IPS DF 19.7 (cell line): Measurements from ENCODE around the gene FEZF2.

Experiments
- DNase-seq: peaks from one replicate; pipeline ENCODE4 v3.0.0-alpha.2; 2013; ENCODE audit warnings: low read depth, low spot score

The FEZF2 gene

DNA sequence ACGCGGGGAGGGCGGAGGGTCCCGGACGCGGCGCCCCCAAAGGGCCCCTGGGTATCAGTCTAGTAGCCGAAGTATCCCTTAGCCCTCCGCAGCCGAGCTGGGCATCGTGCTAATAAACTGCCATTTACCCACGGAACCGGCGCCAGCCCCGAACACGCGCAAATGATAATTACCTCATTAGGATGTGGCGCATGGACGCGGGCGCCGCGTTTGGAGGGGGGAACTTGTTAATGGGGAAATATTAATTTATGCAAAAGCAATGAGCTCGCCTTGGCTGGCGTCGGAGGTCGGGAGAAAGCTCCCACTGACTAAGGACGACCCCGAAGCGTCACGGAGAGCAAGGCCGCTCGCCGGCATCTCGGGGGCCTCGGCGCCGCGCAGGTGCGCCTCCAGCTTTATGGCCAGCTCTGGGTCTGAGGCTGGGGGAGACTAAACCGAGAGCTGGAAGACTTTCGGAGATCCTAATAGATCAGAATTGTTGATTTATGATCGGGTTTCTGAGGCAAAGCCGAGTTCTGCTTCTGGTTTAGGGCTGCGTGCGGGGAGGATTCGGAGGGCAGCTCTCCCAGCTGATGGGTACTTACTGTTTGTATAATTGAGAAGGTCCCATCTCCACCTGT, 474 bp upstream of the FEZF2 start:
- no peak for DNase-seq

DNA sequence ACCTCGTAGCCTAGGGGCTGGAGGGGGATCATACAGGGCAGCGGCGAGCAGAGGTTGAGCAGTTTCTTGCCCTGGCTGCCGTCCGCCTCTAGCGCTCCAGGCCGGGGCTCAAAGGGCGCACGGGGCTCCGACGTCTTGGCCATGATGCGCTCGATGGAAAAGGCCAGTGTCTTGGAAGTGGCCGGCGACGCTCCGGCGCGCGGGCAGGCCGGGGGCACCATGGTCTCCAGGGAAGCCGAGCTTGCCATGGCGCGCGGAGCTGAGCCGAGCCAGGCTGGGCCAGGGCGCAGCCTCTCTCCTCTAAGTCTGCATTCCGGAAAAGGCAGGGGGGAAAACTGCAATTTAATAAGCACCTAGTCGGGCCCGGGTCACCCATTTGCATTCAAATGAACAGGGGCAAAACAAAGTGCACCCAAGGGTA, 719 bp downstream of the FEZF2 start:
- DNase-seq, result no peak

DNA sequence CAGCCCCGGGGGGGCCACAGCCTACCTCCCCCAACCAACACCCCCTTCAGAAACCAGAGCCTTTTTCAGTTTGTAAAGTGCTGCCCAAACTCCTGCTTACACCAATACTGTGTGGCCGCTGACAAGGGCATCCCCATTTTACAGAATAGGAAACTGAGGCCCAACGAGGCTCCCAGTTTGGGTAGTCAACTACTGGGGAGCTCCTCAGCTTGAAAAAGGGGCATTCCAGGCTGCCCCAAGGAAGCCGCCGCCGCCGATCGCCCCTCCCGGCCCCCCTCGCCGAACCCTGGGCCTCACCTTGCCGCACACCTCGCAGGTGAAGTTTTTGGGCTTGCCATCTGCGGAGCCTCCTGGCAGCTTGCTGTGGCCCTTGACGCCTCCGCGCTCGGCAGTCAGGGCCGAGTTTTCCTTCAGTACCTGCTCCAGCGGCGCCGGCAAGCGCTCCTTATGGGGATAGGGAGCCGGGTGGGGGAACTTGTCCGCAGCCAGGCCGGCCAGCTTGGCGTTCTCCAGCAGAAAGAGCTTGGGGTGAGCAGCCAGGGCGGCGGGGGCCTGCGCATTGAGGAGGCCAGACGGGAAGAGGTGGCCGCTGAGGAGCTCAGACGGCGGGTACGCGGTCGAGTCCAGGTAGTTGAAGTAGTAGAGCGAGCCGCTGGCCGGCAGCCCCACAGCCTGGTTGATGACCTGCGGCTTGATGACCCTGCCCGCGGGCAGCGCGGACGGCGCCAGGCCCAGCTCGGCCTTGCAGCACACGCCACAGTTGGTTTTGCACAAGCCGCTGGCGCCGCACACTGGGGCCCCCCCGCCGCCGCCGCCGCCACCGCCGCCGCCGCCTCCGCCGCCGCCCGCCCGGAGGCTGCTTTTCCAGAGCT, 1.4 kb downstream of the FEZF2 start:
- DNase-seq, result no peak

DNA sequence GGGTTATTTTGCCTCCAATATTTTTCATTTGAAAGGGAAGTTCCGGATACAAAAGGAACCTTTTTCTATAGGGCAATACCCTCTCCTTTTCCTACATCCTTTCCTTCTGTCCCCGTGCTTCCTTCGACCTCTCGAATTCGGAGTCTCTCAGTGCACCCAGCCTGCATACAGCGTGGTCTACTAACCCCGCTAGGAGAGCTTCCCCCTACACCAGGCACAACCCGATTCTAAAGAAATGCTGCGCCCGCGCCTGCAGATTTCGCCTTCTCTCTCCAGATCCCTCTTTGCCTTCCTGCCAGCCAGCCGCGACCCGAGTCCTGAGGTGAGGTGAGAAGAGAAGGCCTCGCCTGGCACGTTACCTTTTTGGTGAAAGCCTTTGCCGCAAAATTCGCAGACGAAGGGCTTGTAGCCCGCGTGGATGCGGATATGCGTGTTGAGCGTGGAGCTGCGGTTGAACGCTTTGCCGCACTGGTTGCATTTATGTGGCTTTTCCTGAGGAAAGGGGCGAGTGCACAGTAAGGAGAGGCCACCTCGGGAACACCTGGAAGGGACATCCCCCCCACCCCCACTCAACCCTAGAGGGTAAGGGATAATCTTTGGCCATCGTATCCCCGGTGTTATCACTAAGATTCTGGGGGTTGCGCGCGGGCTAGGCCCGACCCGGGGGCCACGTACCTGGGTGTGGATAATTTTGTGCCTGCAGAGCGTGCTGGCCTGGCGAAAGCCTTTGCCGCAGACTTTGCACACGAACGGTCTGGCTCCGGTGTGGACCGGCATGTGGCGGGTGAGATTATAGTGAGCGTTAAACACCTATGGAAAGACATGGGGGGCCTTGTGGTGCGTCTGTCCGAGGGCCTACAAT, 2.3 kb downstream of the FEZF2 start:
- no peak for DNase-seq

DNA sequence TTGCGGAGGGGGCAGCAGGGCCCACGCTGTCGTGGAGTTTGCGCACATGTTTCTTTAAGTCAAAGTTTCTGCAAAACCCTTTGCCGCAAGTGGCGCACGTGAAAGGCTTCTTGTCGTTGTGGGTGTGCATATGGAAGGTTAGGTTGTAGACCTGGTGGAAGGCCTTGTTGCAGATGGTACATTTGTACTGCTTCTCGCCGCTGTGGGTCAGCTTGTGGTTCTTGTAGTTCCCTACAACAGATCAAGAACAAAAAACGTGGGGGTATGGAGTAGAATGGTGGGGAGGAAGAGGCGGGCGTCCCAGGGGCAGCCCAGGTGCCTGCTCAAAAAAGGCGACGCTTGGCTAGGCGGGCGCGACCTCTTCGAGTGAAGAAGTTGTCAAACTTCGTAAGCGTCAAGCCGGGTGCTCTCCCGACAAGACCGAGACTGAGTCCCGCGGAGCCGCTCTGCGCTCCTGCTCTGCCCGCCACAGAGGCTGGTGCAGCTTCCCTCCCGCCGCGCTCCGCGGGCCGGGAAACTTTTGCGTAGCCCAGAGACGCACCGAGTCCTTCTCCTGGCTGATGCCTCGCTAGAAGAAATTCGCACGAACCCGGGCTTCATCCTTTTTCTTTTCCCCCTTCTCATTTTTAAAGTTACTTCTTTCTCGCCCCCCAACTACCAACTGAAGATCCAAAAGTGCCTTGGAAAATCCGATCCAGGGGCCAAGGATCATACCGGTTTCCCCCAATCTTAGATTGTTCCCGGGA, 3.1 kb downstream of the FEZF2 start:
- no peak for DNase-seq

DNA sequence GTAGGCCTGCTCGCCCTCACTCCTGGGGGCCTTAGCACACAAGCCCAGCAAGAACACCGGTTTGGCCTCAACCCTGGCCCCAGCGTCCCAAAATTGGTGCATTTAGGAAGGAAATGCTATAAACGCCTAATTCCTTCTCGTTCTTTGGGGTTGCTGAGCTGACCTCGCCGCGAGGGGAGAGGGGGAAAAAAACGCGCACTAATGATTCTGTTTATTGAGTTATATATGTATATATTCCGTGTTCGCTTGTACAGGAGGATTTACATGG, 3.9 kb downstream of the FEZF2 start:
- DNase-seq, result no peak

DNA sequence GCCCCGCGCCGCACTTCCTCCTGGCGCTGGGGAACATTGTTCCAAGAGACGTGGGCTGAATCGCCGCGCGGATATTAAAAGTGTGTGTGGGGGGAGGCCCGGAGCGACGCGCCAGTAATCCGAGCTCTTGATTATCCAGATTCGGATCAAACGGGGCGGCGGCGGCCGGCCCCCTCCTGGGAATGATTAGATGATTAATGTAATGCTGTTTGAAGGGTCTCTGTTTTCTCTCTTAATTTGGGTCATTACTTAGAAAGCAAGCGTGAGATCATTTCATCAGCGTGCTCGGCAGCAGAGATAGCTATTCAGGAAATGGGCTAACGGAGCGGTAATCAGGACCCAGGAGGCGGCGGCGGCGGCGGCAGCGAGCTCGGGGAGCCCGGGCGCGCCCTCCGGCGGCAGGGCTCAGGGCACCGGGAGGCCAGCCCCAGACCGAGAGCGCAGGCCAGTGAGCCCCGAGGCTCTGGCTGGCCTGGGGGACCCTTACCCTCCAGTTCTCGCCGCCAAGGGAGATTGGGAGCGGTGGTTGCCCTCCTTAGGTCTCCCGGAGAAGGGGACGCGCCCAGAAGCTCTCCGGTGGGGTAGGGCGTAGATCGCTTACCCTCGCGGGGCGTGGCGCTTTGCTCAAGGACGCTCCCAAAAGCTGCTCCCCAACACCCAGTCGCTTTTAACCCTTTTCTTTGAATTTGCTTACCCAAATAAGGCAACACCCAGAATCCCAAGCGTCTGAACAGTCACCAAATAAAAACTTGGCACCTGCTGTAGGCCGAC, 4.5 kb downstream of the FEZF2 start:
- no peak for DNase-seq

DNA sequence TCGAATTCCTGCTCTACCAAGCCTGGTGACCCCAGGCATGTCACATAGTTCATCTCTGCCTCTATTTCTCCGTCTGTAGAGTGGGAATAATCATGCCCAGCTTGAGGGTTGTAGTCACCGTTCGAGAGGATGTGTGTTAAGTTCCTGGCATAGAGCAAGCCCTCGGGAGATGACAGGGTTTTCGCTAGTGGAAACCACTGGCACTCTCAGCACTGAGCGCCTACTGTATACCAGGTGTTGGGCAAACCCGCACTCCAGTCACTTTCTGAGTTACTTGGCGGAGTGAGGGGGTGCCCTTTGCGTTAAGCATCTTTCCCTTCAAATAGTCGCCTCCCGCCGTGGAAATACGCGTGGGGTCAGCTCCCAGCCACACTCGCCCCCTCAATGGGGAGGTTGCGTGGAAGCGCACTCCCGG, 5.1 kb downstream of the FEZF2 start:
- DNase-seq, result no peak

DNA sequence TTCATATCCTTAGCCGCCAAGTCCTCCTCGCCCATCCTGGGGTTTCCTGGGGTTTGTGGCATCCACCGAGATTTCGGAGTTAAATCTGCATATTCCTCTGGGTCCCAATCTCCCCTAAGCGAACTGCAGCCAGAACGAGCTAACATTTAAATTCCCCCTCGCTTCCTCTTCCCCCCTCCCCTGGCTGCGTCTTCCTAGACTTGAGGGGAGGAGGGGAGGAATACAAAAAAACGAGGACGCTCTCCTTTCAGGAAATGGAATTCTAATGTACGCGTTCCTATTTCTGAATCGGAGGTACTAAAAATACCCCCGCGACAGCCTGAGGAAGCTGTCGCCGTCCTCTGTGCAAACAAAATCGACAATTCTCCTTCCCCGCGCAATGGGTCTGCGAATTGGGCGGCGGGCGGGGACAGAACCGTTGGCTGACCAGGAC, 5.6 kb downstream of the FEZF2 start:
- no peak for DNase-seq

DNA sequence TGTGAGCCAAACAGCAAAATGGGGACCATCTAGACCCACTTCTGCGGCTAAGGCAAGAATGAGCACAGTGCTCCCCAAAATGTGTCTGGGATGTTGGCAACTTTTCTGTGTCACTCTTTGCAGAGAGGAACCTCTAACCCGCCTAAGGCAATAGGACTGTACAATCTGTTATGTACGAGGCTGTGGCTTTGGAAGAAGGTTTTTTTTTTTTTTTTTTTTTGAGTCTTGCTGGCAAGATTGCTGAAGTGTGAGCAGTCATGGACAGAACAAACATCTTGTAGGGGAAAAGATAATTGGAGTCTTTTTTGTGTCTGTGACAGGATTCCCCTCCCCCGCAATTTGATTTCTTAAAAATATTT, 7.2 kb downstream of the FEZF2 start:
- DNase-seq, result no peak

DNA sequence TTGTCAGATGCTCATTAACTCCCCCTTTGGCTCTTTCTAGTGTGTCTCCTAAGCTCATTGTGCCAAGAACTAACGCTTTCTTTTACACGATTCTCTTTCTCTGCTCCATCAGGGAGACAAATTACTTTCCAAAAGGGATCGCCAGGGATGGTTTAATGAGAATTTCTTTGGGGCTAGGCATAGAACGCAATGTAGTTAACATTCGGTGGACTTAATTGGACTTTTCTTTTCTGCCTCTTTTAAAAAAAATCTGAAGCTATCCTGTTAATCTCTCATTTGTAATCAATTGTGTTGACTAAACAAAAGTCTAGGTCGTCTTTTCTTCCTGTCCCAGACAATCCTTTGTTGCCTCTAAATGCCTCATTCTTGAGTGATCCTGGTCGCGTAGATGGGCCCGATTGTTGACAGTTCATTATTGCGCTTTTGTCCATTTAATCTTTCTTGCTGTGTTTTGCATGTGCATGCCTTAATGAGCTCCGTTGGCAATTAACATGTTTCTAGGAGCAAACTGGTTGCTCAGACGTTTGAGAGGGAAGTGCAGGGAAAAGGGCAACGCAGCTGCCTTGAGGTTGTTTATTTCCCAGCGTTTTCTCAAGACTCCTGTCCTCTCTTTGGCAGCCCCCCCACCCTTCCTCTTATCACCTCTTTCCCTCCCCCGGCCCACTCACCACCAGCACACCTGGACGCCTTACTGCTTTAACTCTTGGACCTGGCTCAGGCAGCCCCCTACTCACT, 7.8 kb downstream of the FEZF2 start:
- DNase-seq, result no peak

DNA sequence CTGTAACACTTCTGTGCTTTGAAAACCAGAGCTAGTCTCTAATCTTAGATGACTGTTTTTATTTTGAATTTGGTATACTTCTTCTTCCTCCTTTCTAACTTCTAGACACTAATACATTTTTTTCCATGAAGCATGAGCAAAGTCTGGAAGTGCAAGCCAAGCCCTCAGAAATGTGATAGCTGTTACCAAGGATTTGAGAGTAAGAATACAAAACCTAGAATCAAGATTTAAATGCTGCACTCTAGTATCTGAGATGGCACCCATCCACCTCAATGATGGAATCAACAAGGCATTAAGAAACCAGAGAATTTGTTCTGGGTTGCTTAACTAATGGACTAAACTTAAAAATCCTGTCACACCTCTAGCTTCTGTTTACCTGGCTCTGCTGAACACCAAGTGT, 9.2 kb downstream of the FEZF2 start:
- DNase-seq, result no peak

DNA sequence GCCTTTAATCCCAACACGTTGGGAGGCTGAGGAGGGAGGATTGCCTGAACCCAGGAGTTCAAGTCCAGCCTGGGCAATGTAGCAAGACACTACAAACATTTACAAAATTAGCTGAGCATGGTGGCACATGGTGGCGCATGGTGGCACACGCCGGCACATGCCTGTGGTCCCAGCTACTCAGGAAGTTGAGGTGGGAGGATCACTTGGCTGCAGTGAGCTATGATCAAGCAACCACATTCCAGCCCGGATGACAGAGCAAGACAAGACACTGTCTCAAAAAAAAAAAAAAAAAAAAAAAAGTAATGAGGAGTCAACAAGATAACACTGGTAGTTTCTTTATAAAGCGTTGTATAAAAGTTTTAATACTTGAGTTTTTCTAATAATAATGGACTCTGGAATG, 10.1 kb downstream of the FEZF2 start:
- DNase-seq, result no peak

DNA sequence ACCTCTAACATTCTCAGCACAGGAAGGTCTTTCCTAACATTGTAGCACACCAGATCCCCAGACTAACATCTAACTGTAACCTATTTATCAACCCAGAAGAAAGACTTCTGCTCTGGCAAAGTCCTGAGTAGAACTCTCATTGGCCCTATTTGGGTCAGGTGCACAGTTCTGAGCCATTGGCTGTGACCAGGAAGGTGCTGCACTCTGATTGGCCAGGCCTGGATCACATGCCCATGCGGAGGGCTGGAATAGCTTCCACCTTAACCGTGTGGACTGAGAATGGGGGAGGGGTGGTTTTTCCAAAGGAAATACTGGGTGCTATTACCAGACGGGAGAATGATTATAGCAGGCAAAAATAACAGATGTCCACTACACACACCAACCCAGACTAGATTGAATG, 11.5 kb downstream of the FEZF2 start:
- DNase-seq, result no peak

DNA sequence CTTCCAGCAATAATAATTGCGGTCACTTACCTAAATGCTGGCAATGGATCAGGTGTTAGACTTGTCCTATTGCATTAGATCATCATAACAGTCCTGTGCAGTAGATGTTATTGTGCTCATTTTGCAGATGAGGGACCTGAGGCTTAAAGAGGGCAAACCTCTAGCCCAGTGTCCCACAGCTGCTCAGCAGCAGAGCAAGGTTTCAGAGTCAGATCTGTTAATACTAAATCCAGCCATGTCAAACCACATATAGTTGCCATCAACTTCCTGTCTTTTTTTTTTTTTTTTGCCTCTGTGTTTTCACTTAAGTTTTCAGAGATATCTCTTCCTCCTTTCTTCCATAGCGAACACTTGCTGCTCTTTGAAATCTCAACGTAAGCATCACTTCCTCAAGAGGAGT, 12.1 kb downstream of the FEZF2 start:
- no peak for DNase-seq

DNA sequence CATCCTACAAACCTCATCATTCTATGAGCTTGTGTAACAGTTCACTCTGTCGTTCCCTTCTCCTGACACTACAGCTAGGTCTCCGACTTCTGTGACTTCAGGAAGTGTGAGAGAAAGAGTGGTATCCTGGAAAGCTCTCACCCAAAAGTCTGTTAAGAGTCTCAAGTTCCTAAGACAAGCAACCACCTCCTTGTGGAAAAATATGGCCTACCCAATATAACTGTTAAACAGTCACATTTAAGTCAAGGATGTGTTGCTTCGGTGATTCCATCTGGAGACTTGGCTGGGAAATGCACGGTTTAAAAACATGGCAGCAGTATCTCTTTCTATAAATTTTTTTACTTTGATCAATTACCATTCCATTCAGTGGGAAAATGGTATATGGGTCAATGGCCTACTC, 13.8 kb downstream of the FEZF2 start:
- no peak for DNase-seq

DNA sequence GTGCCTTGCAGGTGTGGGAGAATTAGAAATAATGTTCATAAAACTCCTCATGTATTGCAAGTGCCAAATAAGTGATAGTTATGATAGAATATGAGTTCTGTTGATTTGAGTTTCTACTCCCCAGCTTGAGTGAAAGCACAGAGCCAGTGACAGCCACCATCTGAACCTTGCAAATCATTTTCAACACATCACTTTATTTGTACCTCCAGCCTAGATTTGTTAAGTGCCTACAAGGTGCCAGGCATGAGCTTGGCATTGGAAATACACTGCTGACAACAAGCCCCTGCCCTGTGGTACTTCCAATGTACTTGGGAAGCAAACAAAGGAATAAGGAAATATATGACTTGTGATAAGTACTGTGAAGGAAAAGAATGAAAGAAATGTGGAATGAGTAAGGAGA, 17.0 kb downstream of the FEZF2 start:
- DNase-seq, result no peak

DNA sequence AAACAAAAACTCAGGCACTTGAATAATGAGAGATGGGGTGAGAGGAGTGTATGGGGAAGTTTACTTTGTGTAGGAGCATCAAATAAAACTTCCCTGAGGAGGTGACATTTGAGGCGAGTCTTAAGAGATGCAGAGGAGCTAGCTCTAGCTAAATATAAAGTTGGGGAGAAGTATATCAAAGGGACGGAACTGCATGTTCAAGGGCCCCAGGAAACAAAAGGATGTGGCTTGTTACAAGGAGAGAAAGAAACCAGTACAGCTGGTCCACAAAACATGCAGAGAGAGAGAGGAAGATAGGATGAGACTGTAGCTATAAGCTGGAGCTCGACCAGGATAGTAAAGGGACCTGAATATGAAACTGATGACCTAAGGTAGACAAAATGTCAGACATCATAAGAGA, 17.6 kb downstream of the FEZF2 start:
- no peak for DNase-seq

DNA sequence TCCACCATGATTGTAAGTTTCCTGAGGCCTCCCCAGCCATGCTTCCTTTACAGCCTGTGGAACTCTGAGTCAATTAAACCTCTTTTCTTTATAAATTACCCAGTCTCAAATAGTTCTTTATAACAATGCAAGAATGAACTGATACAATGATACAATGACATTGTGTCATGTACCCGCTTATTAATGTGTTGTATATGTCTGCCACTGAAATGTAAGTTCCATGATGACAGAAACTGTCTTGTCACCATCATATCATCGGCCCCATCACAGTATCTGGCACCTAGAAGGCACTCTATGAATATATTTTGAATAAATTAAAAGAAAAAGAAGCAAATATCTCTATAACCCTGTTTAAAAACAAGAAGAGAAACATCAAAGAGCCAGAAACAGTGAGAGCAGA, 29.6 kb downstream of the FEZF2 start:
- DNase-seq, result no peak

DNA sequence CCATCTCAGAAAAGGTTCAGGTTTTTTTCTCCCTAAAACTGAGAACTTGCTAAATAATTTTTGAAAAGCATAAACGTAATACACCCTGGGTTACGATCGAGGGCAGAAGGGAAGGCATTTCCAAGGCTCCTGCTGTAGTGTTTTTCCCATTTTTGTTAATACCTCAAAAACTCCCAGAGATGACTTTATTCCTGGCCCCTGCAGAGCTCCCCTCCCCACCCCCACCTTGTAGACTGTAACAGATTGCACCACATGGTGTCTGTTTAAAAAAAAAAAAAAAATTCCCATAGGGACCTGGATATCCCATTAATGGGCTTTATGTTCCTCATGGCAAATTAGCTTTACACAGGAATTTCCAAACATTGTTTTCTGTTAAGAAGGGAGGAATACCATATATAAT, 38.2 kb downstream of the FEZF2 start:
- no peak for DNase-seq

DNA sequence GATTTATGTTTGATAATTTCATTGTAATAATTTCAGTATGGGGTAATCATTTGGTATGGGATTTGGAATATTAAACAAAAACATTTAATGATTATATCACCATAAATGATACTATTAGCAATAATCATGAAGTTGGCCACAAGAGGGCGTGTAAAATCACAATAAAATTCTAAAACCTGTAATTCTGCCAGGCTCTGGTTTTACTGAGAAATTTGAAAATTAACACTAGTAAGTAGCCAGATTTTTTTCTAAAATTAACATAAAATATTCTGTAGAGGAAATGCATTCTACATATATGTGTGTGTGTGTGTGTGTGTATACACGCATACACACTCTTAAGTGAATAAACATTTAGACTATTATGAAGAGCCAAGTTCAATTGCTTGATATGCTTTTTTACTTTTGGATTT, 40.5 kb downstream of the FEZF2 start:
- DNase-seq, result no peak
